Lung (tissue), 12 donors: ENCODE data around the gene PIK3R4. TPM values are rescaled to one million over a fixed set of nuclear protein-coding genes. Genes with fewer than 3 reads are reported as not detected.

Experiments
- ATAC-seq: fragments of 200-7000 bp; cut with Tn5 transposase; one replicate; pipeline ENCODE4 v1.9.1; 2020; ENCODE audit warnings: moderate number of reproducible peaks; ENCODE audit not compliant: insufficient read depth, low FRiP score
- DNase-seq, 3 donors: peaks; one replicate each; pipeline ENCODE4 v3.0.0-alpha.2; 2013 to 2017
- H3K27ac ChIP-seq, 2 donors: one replicate each; pipeline ENCODE4 v1.5.1; 2013; ENCODE audit warnings: mild to moderate bottlenecking in 2 of 2, moderate library complexity in 2 of 2, control low read depth in 1 of 2, inconsistent platforms in 1 of 2, low read depth in 1 of 2, low read length in 1 of 2
- H3K27me3 ChIP-seq, 3 donors: one replicate each; pipeline ENCODE4 v1.5.1; 2013; ENCODE audit warnings: low read length in 2 of 3; ENCODE audit not compliant: control insufficient read depth in 3 of 3, insufficient read depth in 3 of 3
- H3K36me3 ChIP-seq, 4 donors: one replicate each; pipeline ENCODE4 v1.5.1; 2013; ENCODE audit warnings: low read length in 4 of 4, mild to moderate bottlenecking in 1 of 4, moderate library complexity in 1 of 4; ENCODE audit not compliant: control insufficient read depth in 4 of 4, insufficient read depth in 4 of 4
- H3K4me1 ChIP-seq, 5 donors: one replicate each; pipeline ENCODE4 v1.5.1; 2013; ENCODE audit warnings: low read length in 5 of 5, mild to moderate bottlenecking in 2 of 5, moderate library complexity in 1 of 5; ENCODE audit not compliant: control insufficient read depth in 5 of 5, insufficient read depth in 5 of 5
- H3K4me3 ChIP-seq: one replicate; pipeline ENCODE4 v1.5.1; 2013; ENCODE audit warnings: mild to moderate bottlenecking, control low read depth, moderate library complexity
- H3K9ac ChIP-seq, 2 donors: one replicate each; pipeline ENCODE4 v1.5.1; 2013; ENCODE audit warnings: low read length in 2 of 2, control low read depth in 1 of 2; ENCODE audit not compliant: insufficient read depth in 1 of 2
- H3K9me3 ChIP-seq, 4 donors: one replicate each; pipeline ENCODE4 v1.5.1; 2013; ENCODE audit warnings: low read length in 3 of 4, mild to moderate bottlenecking in 1 of 4, moderate library complexity in 1 of 4; ENCODE audit not compliant: control insufficient read depth in 4 of 4, insufficient read depth in 3 of 4
- CTCF ChIP-seq: IDR thresholded peaks from 2 replicates; pipeline ENCODE4 v1.5.1; 2012; ENCODE audit warnings: mild to moderate bottlenecking; ENCODE audit errors: control extremely low read depth, extremely low read depth
- WGBS, 2 donors: extraction: QIAGEN DNeasy Blood & Tissue Kit; methylation state at CpG; one replicate each; pipeline ENCODE4 v1.1.7; 2013; 5-methylcytosine and 5-hydroxymethylcytosine counted together
- polyA plus RNA-seq, 2 donors: library from polyadenylated mRNA; stranded (reverse); fragments of 200-250 nt; gene quantifications; one replicate each; pipeline ENCODE4 v1.2.1, GENCODE V29; 2013
- total RNA-seq, 2 donors: library from RNA; depleted of rRNA in 1 of 2; stranded (reverse); fragments of >200 nt in 1 of 2; gene quantifications; one replicate each; pipeline ENCODE4 v1.2.1, GENCODE V29; 2014 to 2021
- donor health status: control.
- donor health status: control.
- donor health status: Bipolar disorder and iron deficiency.
- donor health status: healthy.
- donor health status: DM: yes; HTN: yes; CAD: no.

Gene PIK3R4
- total and polyA plus RNA-seq, 4 donors = 21.6 to 43.0 (median 25.8) TPM

- H3K27me3 ChIP-seq = no peaks in the 10 kb centered on the region
- no peak for ATAC-seq
- DNase-seq = peak in 2 of 3 donors; percentile 22 to 25
- TF ChIP-seq CTCF = no peak
- peaks cover 0 to 3% (median 0%) of the 10 kb centered on the region in 5 donors for H3K4me1 ChIP-seq
- WGBS, 2 donors = 66% methylated on average over 2 of the region's 2 CpGs
- peaks cover 12 to 24% (median 20%) of the 10 kb centered on the region in 4 donors for H3K36me3 ChIP-seq
- H3K9me3 ChIP-seq = no peaks in the 10 kb centered on the region
- H3K9ac ChIP-seq = no peak overlapping the region
- no peak overlapping the region for H3K4me3 ChIP-seq
- no peak overlapping the region for H3K27ac ChIP-seq
Measured at GRCh38 chr3:130700541-130700940, 46.1 kb downstream of the PIK3R4 start.

DNA sequence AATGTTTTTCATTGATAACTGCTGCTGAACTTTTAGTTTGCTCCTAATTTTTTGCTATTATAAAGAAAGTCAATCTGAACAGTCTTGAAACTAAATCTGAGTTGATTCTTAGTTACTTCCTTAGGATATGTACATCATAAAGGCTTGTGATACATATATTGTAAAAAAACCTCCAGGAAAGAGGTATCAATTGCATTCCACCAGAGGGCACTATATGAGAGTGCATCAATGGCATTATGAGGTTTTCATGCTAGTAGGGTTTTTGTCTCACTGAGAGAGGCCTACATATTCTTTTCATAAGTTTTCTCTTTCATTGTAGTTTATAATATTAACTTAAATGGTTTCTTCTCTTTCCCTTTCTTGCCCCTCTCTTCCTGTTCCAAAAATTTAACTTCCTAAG lies 46.9 kb downstream of the PIK3R4 start:
- H3K27me3 ChIP-seq = no peaks in the 10 kb centered on the region
- H3K27ac ChIP-seq = no peak overlapping the region
- DNase-seq (no peak), ATAC-seq (no peak)
- TF ChIP-seq CTCF = no peak
- H3K4me1 ChIP-seq = peaks cover 0 to 3% (median 0%) of the 10 kb centered on the region in 5 donors
- H3K4me3 ChIP-seq = no peak overlapping the region
- no peaks in the 10 kb centered on the region for H3K9me3 ChIP-seq
- peaks cover 12 to 24% (median 20%) of the 10 kb centered on the region in 4 donors for H3K36me3 ChIP-seq
- H3K9ac ChIP-seq = no peak overlapping the region

DNA sequence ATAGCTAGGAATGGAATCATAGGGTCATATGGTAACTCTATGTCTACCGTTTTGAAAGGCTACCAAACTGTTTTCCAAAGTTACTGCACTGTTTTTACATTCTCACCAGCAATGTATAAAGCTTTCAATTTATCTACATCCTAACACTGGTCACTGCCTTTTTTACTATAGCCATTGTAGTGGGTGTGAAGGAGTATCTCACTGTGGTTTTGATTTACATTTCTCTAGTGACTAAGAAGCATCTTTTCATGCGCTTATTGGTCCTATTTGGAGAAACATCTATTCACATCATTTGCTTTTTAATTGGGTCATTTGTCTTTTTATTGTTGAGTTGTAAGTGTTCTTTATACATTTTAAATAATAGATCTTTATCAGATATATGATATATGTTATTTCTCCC lies 53.3 kb downstream of the PIK3R4 start:
- Histone ChIP-seq H3K9me3 (no peaks in the 10 kb centered on the region), H3K4me3 (no peak overlapping the region), H3K27ac (no peak overlapping the region), H3K4me1 (peaks cover 0 to 2% (median 0%) of the 10 kb centered on the region in 5 donors), H3K36me3 (peaks cover 1 to 18% (median 17%) of the 10 kb centered on the region in 4 donors), H3K9ac (no peak overlapping the region), H3K27me3 (no peaks in the 10 kb centered on the region)
- WGBS, 2 donors = 96 to 98% methylated on average over 2 of the region's 2 CpGs
- TF ChIP-seq CTCF = no peak
- DNase-seq (no peak), ATAC-seq (no peak)

GRCh38 chr3:130692455-130692854 lies 54.2 kb downstream of the PIK3R4 start:
- ATAC-seq = no peak
- peak in 1 of 3 donors; percentile 7 for DNase-seq
- Histone ChIP-seq H3K9ac (no peak overlapping the region), H3K4me1 (peaks cover 0 to 2% (median 0%) of the 10 kb centered on the region in 5 donors), H3K27ac (no peak overlapping the region), H3K36me3 (peaks cover 1 to 17% (median 15%) of the 10 kb centered on the region in 4 donors), H3K27me3 (no peaks in the 10 kb centered on the region), H3K9me3 (no peaks in the 10 kb centered on the region), H3K4me3 (no peak overlapping the region)
- 52 to 81% methylated on average over 1 of the region's 1 CpG for WGBS, 2 donors
- TF ChIP-seq CTCF = no peak
